Dedifferentiated amniotic fluid mesenchymal stem cell (primary cell): ENCODE results near the gene ATXN1.

ENCODE experiments used
- DNase-seq: peaks from one replicate; pipeline ENCODE4 v3.0.0-alpha.2; 2016; ENCODE audit errors: extremely low spot score

The ATXN1 gene

GRCh38 chr6:16305788-16306187 is 455.5 kb downstream of the ATXN1 start:
- DNase-seq = no peak

GRCh38 chr6:16305246-16305725 is 456.0 kb downstream of the ATXN1 start:
- no peak for DNase-seq

GRCh38 chr6:16302721-16303552 is 458.3 kb downstream of the ATXN1 start:
- no peak for DNase-seq

GRCh38 chr6:16301511-16301910 is 459.7 kb downstream of the ATXN1 start:
- DNase-seq = no peak

- DNase-seq = no peak
Measured at GRCh38 chr6:16299861-16300260, 461.4 kb downstream of the ATXN1 start.

GRCh38 chr6:16296061-16296670 is 465.1 kb downstream of the ATXN1 start:
- no peak for DNase-seq

GRCh38 chr6:16295471-16295870 is 465.8 kb downstream of the ATXN1 start:
- no peak for DNase-seq

- no peak for DNase-seq
Measured at GRCh38 chr6:16295060-16295459, 466.2 kb downstream of the ATXN1 start.

GRCh38 chr6:16294371-16294770 is 466.9 kb downstream of the ATXN1 start:
- no peak for DNase-seq

GRCh38 chr6:16292942-16293341 is 468.3 kb downstream of the ATXN1 start:
- DNase-seq = no peak

GRCh38 chr6:16292432-16292831 is 468.8 kb downstream of the ATXN1 start:
- DNase-seq = no peak

- no peak for DNase-seq
Measured at GRCh38 chr6:16291739-16292138, 469.5 kb downstream of the ATXN1 start.

- DNase-seq = no peak
Measured at GRCh38 chr6:16288163-16288562, 473.1 kb downstream of the ATXN1 start.

GRCh38 chr6:16286151-16286522 is 475.1 kb downstream of the ATXN1 start:
- no peak for DNase-seq

GRCh38 chr6:16285467-16286150 is 475.7 kb downstream of the ATXN1 start:
- DNase-seq = no peak

GRCh38 chr6:16284472-16284871 is 476.8 kb downstream of the ATXN1 start:
- DNase-seq = no peak

GRCh38 chr6:16282370-16282769 is 478.9 kb downstream of the ATXN1 start:
- no peak for DNase-seq

GRCh38 chr6:16279243-16279642 is 482.0 kb downstream of the ATXN1 start:
- DNase-seq = no peak

GRCh38 chr6:16278750-16279149 is 482.5 kb downstream of the ATXN1 start:
- DNase-seq = no peak

- DNase-seq = no peak
Measured at GRCh38 chr6:16278048-16278724, 483.1 kb downstream of the ATXN1 start.

- peak; percentile 85 for DNase-seq
Measured at GRCh38 chr6:16277101-16277981, 483.9 kb downstream of the ATXN1 start.
